GM19397 (cell line): ENCODE measurements around the gene ETV7.
"Not testable (repeated sequence)": the region's sequence is repeated elsewhere in the genome, so short reads cannot be mapped to it uniquely, and the experiment has no call there.

Experiments used
- ATAC-seq: cut with Tn5 transposase; IDR thresholded peaks from one replicate; pipeline ENCODE4 v1.9.1; 2021; ENCODE audit warnings: mild to moderate bottlenecking, moderate library complexity; ENCODE audit not compliant: unreplicated experiment

Gene ETV7

DNA sequence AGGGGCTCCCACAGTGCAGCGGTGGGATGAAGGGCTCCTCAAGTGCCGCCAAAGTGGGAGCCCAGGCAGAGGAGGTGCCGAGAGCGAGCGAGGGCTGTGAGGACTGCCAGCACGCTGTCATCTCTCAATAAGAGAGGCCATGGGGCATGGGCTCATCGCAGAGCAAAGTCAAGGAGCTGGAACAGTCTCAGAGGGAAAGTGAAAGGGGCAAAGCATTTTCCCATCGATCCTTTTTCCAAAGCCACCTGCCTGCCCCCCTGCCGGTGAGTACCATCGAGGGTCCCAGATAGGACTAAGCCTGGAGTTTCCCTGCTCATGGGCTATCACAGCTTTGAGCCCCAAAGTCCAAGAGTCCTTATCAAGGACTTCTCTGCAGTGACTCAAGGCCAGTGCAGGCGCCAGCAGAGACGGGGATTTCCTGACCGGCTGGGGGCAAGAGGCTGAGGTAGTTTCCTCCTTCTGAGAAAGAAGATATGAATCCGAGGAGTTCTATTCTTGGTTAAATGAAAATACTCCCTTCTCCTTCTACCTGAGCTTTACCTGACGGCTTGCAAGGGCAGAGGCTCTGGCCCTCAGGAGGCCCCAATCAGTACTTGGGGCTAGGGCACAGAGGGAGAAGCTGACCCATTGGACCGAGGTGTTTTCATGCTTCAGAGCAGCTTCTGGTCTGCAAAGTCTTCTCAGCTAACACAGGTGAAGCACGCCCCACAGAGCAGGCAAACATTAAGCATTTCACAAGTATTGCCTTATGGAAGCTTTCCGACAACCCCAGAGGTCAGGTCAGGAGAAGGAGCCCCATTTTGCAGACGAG is 22.6 kb downstream of the ETV7 start:
- ATAC-seq: no peak

- not testable (repeated sequence) for ATAC-seq
Observed at GRCh38 chr6:36364061-36364635, 23.3 kb downstream of the ETV7 start.

- not testable (repeated sequence) for ATAC-seq
Observed at GRCh38 chr6:36363371-36363752, 24.1 kb downstream of the ETV7 start.

DNA sequence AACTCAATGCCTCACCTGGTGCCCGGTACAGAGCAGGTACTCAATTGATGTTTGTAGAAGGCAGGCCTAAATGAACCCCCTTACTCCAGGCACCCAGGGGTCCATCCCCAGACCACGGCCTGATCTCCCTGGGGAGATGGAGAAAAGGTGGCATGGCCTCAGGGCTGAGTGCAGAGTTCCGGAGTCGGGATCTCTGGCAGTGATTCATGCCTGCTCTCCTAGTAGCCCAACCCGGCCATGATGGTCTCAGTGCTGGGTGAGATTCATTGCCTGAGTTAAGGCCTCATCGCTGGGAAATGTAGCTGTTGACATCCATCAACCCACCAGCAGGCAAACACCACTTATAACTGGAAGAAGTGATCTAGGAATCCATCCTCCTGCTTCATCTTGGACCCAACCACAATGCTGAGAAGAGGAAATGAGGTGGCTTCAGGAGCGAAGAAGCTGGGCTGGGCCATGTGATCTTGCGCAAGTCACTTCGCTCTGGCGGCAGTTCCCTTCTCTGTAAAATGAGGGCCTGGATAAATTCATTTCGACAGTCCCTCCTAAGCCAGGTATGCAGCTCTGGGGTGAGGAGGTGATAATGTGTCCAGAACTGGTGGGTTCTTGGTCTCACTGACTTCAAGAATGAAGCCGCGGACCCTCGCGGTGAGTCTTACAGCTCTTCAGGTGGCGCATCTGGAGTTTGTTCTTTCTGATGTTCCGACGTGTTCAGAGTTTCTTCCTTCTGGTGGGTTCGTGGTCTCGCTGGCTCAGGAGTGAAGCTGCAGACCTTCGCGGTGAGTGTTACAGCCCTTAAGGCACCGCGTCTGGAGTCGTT is 24.7 kb downstream of the ETV7 start:
- no peak for ATAC-seq

- ATAC-seq: no peak
Observed at GRCh38 chr6:36361071-36361470, 26.4 kb downstream of the ETV7 start.

DNA sequence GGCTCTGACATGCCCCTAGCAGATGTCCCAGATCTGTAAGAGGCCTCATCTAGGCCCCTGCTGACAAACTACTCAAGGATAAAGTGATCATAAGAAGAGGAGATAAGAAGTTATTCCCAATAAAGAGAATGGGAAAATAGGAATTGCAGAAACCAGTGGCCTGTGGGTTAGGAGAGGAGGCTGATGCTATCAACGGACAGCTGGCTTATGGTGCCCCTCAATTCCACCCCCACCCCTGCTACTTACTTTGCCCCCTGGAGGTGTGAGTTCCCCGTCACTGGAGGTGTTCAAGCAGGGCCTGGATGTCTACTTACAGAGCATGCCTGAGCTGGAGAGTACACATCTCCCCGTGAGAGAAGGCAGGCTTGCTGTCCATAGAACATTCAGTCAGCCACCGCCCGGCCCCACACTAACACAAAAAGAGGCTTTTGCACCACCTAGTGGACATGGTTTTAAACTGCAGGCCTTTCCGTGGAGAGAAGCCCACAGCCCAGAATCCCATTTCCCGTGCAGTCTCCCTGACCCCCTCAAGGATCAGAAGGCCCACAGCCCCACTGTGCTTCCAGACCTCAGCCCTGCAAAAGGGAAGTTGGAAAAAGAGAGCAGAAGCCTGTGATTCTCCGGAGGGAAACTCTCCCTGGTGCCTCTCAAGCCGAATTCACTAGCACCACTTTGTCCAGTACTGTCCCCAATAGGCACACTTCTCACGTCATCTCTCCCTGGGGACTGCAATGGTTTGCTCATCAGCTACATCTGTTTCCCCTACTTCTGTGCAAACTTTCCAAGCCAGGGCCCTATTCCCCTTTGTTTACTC is 27.0 kb downstream of the ETV7 start:
- ATAC-seq: no peak

DNA sequence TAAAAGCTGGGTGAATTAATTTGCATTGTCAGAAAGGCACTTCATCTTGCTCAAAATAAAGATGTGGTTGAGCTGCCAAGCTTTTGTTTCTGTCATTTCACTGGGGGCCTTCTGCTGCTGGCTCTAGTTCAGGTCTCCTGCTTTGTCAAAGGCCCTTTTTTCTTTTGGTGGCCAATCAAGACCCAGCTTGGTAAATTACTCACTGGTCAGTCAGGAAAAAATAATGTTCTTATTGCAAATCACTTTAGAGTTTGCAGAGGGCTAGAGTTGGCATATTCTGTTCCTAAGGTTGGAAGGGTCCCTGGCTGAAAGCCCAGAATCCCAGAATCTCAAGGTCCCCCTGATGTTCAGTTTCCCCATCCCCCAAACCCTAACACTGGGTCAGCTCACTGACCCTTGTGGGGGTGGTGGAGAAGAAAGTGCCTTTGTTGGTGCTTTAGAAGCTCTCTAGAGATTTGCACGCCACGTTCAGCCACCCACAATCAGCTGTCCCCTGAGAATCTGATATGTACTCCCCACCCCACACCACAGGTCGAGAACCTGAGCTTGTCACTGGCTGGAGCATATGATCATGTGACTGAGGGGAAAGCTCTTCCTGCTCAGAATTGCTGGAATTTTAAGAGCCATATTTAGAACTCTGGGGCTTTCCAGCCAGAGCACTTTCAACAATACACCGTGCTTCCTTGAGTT is 29.1 kb downstream of the ETV7 start:
- ATAC-seq: no peak

DNA sequence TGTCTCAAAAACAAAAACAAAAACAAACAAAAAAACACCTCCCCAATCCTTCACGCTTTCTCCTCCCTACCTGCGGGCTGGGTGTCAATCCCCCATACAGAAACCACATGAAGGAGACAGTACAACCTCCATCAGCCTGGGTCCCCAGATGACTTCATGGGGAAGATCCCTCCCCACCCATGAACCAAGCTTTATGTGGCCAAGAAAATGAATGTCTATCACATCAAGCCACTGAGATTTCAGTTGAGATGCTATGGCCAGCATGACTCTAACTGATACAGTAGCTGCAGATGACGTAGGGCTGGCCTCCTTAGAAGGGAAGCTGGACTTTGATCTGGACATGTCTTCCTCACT is 29.6 kb downstream of the ETV7 start:
- ATAC-seq: no peak

- ATAC-seq: no peak
Observed at GRCh38 chr6:36355819-36356218, 31.6 kb downstream of the ETV7 start.

GRCh38 chr6:36353411-36353915 is 34.0 kb downstream of the ETV7 start:
- ATAC-seq: no peak

- no peak for ATAC-seq
Observed at GRCh38 chr6:36352477-36353157, 34.9 kb downstream of the ETV7 start.

GRCh38 chr6:36350681-36351571 is 36.5 kb downstream of the ETV7 start:
- no peak for ATAC-seq

GRCh38 chr6:36350082-36350481 is 37.4 kb downstream of the ETV7 start:
- no peak for ATAC-seq

DNA sequence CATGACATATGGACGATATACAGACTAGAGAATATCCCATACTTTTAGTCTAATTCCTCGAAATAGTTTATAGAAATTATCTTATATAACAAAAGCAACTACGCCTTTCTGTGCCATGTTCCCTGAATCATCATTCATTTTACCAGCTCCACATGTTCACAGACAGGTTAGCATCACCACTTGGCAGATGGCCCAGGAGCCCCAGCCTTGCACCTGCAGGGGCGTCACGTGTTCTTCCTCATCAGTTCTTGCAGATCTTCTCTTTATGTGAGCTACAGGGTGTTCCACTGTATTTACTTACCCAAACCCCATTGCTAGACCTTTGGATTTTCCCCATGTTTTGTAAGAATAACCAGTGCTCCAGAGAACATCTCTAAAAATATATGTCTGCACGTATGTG is 38.2 kb downstream of the ETV7 start:
- ATAC-seq: no peak

DNA sequence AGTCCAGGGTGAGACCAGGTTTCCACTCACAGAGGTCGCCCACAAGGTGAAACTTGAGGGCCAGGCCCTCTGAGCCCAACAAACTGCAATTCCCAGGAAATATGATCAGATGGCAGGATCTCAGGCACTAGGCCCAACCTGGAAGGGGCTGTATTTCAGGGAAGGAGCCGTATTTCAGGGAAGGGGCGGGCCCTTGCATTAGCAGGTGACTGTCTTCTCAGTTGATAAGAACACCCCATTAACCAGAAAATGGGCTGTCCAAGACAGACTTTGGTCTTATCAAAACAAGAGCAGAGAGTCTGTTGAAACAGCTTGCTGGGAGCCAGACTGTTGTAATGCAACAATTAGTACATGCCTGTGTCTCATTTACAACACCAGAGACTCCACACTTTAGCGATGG is 39.8 kb downstream of the ETV7 start:
- no peak for ATAC-seq

GRCh38 chr6:36346486-36347273 is 40.8 kb downstream of the ETV7 start:
- ATAC-seq: no peak

GRCh38 chr6:36345681-36346466 is 41.6 kb downstream of the ETV7 start:
- ATAC-seq: no peak
